HK-2 (cell line): ENCODE measurements around the gene PDHX.

Experiments
- DNase-seq: peaks from one replicate; pipeline ENCODE4 v3.0.0-alpha.2; 2018; ENCODE audit not compliant: unreplicated experiment

Gene PDHX

GRCh38 chr11:34957606-34958005, 41.2 kb downstream of the PDHX start:
- no peak for DNase-seq

- DNase-seq: no peak
Observed at GRCh38 chr11:34959770-34960169, 43.4 kb downstream of the PDHX start.

GRCh38 chr11:34960277-34960676, 43.9 kb downstream of the PDHX start:
- DNase-seq: no peak

- no peak for DNase-seq
Observed at GRCh38 chr11:34962034-34962433, 45.6 kb downstream of the PDHX start.

- DNase-seq: no peak
Observed at GRCh38 chr11:34963351-34963750, 46.9 kb downstream of the PDHX start.

- DNase-seq: no peak
Observed at GRCh38 chr11:34964610-34965331, 48.4 kb downstream of the PDHX start.

GRCh38 chr11:34968862-34969261, 52.4 kb downstream of the PDHX start:
- DNase-seq: no peak

GRCh38 chr11:34970033-34970432, 53.6 kb downstream of the PDHX start:
- no peak for DNase-seq

- no peak for DNase-seq
Observed at GRCh38 chr11:34970480-34970879, 54.1 kb downstream of the PDHX start.

- DNase-seq: no peak
Observed at GRCh38 chr11:34971928-34972327, 55.5 kb downstream of the PDHX start.

GRCh38 chr11:34972366-34972765, 55.9 kb downstream of the PDHX start:
- no peak for DNase-seq

GRCh38 chr11:34972892-34973291, 56.5 kb downstream of the PDHX start:
- DNase-seq: no peak

GRCh38 chr11:34975482-34975881, 59.1 kb downstream of the PDHX start:
- no peak for DNase-seq

- DNase-seq: no peak
Observed at GRCh38 chr11:34976496-34977088, 60.2 kb downstream of the PDHX start.

- no peak for DNase-seq
Observed at GRCh38 chr11:34977089-34977912, 60.9 kb downstream of the PDHX start.

- DNase-seq: no peak
Observed at GRCh38 chr11:34978236-34979191, 62.1 kb downstream of the PDHX start.

- no peak for DNase-seq
Observed at GRCh38 chr11:34984514-34984913, 68.1 kb downstream of the PDHX start.

- DNase-seq: no peak
Observed at GRCh38 chr11:34986883-34987520, 70.6 kb downstream of the PDHX start.

GRCh38 chr11:34987617-34988016, 71.2 kb downstream of the PDHX start:
- no peak for DNase-seq

GRCh38 chr11:34988294-34989255, 72.2 kb downstream of the PDHX start:
- no peak for DNase-seq
